GM18867 (cell line): ENCODE data around the gene SF3B1.
"Not testable (repeated sequence)": the region's sequence is repeated elsewhere in the genome, so short reads cannot be mapped to it uniquely, and the experiment has no call there.

Source experiments
- ATAC-seq: cut with Tn5 transposase; IDR thresholded peaks from one replicate; pipeline ENCODE4 v1.9.1; 2021; ENCODE audit warnings: mild to moderate bottlenecking, moderate library complexity; ENCODE audit not compliant: unreplicated experiment

SF3B1 gene, protein sequence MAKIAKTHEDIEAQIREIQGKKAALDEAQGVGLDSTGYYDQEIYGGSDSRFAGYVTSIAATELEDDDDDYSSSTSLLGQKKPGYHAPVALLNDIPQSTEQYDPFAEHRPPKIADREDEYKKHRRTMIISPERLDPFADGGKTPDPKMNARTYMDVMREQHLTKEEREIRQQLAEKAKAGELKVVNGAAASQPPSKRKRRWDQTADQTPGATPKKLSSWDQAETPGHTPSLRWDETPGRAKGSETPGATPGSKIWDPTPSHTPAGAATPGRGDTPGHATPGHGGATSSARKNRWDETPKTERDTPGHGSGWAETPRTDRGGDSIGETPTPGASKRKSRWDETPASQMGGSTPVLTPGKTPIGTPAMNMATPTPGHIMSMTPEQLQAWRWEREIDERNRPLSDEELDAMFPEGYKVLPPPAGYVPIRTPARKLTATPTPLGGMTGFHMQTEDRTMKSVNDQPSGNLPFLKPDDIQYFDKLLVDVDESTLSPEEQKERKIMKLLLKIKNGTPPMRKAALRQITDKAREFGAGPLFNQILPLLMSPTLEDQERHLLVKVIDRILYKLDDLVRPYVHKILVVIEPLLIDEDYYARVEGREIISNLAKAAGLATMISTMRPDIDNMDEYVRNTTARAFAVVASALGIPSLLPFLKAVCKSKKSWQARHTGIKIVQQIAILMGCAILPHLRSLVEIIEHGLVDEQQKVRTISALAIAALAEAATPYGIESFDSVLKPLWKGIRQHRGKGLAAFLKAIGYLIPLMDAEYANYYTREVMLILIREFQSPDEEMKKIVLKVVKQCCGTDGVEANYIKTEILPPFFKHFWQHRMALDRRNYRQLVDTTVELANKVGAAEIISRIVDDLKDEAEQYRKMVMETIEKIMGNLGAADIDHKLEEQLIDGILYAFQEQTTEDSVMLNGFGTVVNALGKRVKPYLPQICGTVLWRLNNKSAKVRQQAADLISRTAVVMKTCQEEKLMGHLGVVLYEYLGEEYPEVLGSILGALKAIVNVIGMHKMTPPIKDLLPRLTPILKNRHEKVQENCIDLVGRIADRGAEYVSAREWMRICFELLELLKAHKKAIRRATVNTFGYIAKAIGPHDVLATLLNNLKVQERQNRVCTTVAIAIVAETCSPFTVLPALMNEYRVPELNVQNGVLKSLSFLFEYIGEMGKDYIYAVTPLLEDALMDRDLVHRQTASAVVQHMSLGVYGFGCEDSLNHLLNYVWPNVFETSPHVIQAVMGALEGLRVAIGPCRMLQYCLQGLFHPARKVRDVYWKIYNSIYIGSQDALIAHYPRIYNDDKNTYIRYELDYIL

DNA sequence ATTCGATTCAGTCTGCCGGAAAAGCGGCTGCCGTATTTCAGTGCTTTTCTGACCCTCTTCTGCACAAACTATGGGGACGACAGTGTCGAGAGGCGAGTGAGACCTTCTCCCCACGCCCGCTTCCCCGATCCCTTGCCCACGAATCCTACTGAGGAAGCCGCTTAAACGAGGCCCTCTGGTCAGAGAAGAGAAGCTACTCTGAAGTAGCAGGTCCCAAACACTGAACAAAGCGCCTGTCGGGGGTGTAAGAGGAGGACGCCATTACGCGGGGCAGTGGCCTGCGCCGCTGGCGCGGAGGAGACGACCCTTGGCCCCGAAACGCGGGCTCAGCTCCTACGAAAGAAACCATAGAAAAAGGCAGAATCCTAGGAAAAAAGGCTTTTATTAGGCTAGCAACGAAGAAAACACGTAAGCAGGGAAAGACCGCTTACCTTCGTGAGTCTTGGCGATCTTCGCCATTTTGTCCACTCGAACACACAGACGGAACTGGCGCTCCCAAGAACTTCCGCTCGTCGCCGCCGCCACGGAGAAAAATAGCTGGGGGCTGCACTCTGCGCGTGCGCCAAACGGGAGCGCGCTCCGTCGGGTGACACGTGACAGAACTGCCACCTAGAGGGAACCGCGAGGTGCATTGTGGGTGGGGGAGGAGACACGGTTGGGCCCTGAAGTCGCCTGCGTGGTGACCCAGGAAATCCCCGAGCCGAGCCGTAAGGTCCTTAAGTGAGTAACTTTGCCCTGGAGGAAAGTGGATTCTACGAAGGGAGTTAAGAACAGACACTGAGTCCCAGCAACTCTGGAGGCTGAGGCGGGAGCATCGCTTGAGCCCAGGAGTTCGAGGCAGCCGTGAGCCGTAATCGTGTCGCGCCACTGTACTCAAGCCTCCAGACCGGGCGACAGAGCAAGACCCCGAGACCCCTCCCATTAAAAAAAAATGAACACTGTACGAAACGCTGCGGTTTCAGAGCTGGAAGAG lies at the start of gene SF3B1:
SF3B1 (minus strand) TSS at position 488 of the 973 bp plus-strand sequence; CDS start at position 459, 29 bp downstream.
- ATAC-seq: peak; percentile 89

DNA sequence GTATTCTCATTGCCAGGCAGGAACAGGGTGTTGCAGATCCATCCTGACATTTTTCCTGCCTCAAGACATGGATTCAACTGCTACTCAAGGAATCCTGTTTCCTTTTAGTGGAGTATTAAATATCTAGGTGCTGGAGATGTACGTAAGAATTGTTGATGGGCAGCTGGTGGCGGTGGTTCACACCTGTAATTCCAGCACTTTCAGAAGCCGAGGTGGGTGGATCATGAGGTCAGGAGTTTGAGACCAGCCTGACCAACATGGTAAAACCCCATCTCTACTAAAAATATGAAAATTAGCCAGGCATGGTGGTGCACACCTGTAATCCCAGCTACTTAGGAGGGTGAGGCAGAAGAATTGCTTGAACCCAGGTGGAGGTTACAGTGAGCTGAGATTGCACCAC lies 49.4 kb upstream of the SF3B1 start:
- ATAC-seq: not testable (repeated sequence)

DNA sequence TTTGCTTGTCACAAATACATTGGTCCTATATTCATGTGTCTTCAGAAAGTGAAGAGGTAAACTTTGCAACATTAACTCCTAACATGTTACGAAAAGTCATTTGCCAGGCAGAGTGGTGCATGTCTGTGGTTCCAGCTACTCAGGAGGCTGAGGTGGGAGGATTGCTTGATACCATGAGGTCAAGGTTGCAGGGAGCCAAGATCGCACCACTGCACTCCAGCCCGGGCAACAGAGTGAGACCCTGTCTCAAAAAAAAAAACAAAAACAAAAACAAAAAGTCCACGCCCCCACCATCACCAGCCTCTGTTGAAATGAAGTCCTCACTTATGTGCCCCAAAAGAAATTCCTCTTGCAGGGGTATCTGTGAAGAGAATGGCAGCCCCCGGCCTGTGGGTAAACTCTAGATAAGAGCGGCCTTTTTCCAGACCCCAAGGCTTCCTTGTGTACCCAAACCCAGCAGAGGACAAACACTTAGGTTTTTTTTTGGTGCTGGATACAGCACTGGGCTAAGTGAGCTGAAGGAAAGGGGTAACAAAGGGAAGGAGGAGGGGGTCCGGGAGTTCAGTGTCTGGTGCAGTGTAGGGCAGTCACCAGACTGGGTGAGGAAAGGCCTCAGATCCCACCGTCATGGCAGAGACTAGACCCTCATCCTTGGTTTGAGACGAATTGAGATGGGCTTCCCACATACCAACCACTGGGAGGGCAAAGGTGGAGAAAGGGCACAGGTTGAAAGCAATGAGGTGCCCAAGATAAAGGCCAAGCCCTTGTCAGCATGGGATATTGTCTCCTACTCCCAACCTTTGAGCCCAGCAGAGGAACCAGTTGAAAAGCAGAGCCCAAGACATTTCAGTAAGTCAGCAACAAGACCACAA lies 45.6 kb upstream of the SF3B1 start:
- ATAC-seq: no peak

DNA sequence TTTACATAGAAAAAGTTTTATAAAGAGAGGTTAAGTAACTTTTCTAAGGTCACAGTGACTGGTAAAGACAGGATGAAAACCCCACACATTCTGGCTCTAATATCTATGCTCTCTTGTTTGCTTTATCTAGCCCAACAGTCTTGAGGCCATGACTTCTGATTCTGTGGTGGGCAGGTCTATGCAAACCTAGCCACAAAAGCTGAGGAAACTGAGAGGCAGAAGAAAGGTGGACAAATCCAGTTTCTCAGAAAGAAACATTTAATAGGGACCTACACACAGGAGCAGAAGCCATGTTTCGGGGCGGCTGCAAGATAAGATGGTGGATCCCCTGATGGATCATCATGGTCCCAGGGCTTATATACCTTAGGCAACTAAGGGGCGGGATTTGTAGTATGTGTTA lies 43.0 kb upstream of the SF3B1 start:
- no peak for ATAC-seq

DNA sequence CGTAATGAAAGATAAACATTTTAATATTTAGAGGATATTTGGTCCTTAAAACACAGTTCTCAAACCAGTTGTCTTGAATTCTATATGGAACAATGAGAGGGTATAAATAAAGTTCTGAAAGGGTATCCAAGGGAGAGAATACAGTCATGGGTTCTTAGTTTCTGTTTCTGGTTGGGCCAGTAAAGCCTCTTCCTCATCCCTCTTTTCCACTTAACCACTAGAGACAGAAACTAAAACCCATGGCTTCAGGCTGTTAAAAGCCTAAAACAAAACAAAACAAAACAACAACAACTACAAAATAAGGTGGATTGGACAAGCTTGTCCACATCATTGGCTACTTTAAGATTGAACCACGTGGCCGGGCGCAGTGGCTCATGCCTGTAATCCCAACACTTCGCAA lies 37.3 kb upstream of the SF3B1 start:
- no peak for ATAC-seq

DNA sequence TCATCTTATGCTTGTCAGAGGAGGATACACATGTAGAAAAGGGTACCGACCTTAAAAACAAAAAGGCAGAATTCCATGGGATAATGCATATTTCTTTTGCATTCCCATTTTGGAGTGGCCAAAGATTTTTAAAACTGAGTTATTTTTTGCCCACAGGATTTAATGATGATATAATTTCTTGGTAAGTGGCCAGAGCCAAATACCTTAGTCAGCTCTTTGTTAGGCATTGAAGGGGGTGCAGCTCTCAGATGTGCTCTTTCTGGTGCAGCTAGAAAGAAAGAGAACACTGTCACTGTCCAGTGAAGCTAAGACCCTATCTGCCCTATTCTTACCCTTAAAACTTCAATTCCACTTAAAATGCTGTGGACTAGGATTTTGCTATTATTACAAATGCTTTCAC lies 29.3 kb upstream of the SF3B1 start:
- ATAC-seq: no peak

DNA sequence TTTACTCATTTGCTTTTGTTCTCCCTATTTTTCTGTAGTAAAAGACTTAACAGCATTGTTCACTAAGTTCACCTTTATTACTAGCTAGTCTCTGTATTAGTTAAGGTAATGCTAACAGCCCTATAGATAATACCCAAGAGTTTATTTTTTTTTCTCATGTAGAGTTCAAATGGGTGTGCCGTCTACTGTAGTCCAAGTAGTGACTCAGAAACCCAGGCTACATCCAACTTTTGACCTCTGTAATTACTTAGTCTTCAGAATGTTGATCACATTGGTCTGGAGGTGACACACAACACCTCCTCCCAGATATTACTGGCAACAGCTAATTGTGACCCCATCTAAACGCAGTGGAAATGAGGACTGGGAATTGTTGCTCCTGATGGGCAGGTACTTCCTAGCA lies 26.2 kb upstream of the SF3B1 start:
- ATAC-seq: no peak

DNA sequence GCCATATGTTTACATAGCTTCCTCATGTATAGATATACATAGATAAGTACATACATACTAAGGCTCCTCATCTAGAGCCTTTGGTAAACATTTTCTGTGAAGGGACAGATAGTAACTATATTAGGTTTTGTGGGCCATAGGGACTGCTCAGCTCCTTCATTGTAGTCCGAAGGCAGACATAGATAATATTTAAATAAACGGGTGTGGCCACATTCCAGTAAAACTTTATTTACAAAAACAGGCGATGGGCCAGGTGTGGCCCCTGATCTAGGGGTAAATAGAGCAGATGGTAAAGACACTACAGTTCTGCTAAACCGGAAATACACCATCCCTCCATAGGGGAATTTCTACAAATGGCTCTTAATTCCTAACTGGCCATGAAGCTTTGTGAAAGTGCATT lies 25.8 kb upstream of the SF3B1 start:
- no peak for ATAC-seq

DNA sequence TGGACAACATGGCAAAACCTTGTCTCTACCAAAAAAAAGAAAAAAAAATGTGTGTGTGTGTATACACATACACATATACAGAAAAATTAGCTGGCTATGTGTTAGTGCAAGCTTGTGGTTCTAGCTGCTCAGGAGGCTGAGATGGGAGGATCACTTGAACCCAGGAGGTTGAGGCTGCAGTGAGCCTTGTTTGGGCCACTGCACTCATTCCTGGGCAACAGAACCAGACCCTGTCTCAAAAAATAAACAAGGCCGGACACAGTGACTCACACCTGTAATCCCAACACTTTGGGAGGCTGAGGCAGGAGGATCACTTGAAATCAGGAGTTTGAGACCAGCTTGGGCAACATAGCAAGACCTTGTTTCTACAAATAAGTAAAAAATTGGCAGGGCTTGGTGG lies 20.6 kb upstream of the SF3B1 start:
- no peak for ATAC-seq

DNA sequence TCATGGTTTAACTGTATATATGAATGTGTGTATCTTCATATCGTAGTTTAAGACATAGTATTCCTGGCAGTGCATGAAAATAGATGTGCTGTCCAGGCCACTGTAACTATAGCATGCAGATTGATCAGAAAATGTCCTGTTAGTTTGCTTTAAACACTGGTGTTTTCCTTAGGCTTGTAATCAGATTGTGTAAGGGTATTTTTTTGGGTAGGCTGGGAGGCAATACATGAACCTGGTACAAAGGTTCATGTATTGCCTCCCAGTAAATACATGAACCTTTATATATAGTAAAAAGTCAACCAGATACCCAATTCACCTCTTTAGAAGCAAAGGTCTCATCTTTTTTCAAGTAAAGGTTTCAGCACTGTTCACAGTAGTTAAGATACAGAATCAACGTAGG lies 20.1 kb upstream of the SF3B1 start:
- no peak for ATAC-seq

DNA sequence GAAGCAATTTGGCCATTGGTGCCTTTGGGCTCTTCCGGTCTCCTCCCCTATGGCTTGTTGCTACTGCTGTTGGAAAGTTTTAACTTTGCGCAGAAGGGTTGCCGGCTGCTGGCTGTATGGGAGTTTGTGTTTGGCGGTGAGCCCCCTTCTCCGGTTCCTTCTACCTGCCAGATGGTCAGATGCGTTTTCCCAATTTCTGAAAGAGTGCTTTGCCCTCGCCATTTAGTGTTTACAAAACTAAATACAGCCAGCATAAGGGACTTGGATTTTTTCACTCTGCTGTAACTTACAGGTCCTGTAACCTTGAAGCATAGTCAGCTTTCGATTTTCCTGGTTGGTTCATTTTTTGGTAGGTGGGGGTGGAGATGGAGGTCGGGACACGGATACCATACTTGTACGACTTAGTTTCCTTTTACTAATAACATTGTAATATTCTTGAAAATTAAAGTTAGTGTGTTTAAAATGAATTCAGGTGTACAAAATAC lies 19.1 kb upstream of the SF3B1 start:
- peak; percentile 24 for ATAC-seq

DNA sequence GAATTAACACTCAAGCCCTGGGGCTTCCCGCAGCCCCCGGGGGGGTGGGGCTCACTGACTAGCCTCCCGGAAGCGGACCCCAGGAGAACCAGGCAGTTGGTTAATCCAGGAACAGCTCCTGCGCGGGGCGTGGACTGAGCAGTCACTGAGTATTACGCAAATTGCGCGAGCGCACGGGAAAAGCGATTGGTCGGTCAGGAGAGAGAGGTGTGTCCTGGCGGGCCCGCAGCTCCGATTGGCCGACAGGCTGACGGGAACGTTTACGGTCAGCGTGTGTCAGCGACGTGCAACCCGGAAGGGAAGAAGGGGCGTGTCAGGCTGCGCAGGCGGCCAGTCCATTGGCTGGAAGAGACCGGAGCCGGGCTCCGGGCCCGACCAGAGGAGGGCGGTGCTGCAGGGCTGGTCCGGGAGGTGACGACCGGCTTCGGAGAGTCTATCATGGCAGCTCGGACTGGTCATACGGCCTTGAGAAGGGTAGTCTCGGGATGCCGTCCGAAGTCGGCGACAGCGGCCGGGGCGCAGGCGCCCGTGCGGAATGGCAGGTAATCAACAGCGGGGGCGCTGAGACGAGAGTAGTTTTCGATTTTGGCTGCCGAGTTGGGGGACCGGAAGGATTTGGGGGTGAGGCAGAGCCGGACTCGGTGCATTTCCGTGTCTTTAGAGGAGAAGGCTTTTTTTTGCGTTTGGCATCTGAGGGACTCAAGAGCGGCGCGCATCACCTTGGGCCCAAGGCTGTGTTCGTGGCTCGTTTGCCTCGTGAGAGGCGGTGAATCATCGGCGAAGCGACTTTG lies 18.5 kb upstream of the SF3B1 start, which contains the start of gene COQ10B:
COQ10B (plus strand) TSS at position 430 of the 791 bp plus-strand sequence; CDS start at position 439, 9 bp downstream.
- ATAC-seq: peak; percentile 94

DNA sequence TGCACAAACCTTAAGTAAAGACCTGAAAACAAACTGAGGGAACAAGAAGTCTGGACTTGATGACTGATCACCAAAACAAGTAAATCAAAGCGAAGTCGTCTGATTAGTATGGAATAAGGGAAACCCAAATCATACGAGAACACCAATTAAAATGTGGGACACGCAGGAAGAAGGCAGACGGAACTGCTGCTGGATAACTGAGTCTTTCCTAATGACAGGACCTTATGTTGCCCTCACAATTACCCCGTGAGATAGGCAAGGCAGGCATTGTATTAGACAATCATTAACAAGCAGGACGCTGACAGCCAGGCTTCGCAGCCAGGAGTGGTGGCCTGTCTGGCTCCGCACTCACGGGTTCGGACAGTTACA lies 17.9 kb upstream of the SF3B1 start:
- no peak for ATAC-seq

DNA sequence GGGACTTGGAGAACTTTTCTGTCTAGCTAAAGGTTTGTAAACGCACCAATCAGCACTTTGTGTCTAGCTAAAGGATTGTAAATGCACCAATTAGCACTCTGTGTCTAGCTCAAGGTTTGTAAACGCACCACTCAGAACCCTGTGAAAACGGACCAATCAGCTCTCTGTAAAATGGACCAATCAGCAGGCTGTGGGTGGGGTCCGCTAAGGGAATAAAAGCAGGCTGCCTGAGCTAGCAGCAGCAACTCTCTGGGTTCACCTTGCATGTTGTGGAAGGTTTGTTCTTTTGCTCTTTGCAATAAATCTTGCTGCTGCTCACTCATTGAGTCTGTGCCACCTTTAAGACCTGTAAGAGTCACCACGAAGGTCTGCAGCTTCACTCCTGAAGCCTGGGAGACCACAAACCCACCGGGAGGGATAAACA lies 16.1 kb upstream of the SF3B1 start:
- not testable (repeated sequence) for ATAC-seq

DNA sequence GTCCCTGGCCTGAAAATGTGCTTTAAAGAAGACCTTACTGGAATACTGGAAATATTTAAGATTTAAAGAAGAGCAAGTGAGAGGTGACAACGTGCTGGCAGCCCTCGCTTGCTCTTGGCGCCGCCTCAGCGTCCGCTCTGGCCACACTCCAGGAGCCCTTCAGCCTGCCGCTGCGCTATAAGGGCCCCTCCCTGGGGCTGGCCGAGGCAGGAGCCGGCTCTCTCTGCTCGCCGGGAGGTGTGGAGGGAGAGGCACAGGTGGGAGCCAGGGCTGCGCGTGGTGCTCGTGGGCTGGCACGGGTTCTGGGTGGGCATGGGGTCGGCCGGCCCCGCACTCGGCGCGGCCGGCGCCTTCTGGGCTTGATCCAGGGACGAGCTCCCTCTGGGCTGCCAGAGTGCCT lies 15.6 kb upstream of the SF3B1 start:
- no peak for ATAC-seq

DNA sequence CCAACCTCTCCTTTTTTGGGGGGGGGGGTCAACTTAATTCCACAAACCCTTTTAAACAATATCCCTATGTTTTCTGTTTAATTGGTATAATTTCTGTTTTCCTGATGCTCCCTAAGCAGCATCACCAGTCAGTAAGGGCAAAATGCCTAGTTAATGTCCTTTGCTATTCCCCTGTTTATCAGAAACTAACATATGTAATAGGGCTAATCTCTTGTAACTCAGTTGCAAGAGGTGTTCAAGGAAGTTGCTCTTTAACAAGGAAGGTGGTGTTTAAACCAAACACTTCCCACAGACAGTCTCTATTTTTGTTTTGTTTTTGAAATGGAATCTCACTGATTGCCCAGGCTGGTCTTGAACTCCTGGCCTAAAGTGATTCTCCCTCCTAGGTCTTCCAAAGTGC lies 12.0 kb upstream of the SF3B1 start:
- ATAC-seq: no peak

DNA sequence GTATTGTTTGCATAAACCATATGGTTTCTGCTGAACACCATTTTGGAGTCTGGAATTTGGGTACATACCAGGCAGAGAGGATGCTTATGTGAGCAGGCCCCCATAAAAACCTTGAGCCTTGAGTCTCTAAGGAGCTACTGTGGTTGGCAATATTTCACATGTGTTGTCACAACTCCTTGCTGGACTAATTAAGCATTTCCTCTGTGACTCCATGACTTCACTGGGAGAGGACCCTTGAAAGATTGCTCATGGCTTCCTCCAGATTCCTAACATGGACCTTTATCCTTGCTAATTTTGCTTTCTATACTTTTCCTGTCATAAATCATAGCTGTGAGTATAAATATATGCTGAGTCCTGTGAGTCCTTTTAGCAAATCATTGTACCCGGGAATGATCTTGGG lies 10.9 kb upstream of the SF3B1 start:
- no peak for ATAC-seq

DNA sequence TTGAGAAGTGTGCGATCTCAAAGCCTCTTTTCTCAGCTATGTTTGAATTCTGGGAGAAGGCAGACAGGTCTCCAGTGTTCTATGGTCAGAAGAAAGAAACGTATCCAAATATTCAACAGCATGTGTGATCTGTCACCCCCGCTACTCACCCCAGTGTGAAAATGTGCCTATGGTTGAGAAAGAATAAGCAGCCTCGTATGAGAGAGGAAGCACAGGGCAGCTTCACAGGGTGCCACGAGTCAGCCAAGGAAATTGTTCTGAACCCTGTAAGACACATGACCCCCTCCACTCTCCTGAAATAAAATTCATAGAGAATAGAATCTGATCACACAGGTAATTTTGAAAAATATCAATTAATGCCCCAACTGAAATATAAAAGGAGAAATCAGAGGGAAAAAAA lies 8.0 kb upstream of the SF3B1 start:
- ATAC-seq: no peak
